Transverse colon (tissue), 4 donors: ENCODE results near the gene DCANP1. TPM values are rescaled to one million over a fixed set of nuclear protein-coding genes. Genes with fewer than 3 reads are reported as not detected.

Experiments used
- DNase-seq: peaks from one replicate; pipeline ENCODE4 v3.0.0-alpha.2; 2019
- H3K27ac ChIP-seq, 4 donors: fragments of 200-600 bp; sonication (generic); 2 replicates each; pipeline ENCODE4 v1.5.1; 2016 to 2018; ENCODE audit warnings: inconsistent platforms in 4 of 4
- H3K27me3 ChIP-seq: fragments of 200-600 bp; sonication (generic); 2 replicates; pipeline ENCODE4 v1.5.1; 2017; ENCODE audit warnings: inconsistent platforms
- H3K36me3 ChIP-seq, 4 donors: fragments of 200-600 bp; sonication (generic); 2 replicates each; pipeline ENCODE4 v1.5.1; 2017 to 2019; ENCODE audit warnings: inconsistent platforms in 4 of 4
- H3K4me1 ChIP-seq, 4 donors: fragments of 200-600 bp; sonication (generic); 2 replicates each; pipeline ENCODE4 v1.5.1; 2017 to 2020; ENCODE audit warnings: inconsistent platforms in 4 of 4
- H3K4me3 ChIP-seq, 4 donors: fragments of 200-600 bp; sonication (generic); 1 replicate in 1 of 4; 2 replicates in 3 of 4; pipeline versions ENCODE4 v1.5.1 to v1.6.1; 2017 to 2019; ENCODE audit warnings: inconsistent platforms in 4 of 4
- H3K9me3 ChIP-seq, 2 donors: fragments of 200-600 bp; sonication (generic); 2 replicates each; pipeline ENCODE4 v1.5.1; 2017 to 2019; ENCODE audit warnings: inconsistent platforms in 2 of 2
- EP300 ChIP-seq: sonication (generic); formaldehyde crosslinking; IDR thresholded peaks from one replicate; pipeline ENCODE4 v1.6.1; 2017; ENCODE audit warnings: antibody characterized with exemption, low read depth
- POLR2A ChIP-seq: fragments of 450-650 bp; IDR thresholded peaks from one replicate; pipeline ENCODE4 v1.6.1; 2016; ENCODE audit warnings: antibody characterized with exemption, mild to moderate bottlenecking, moderate library complexity
- POLR2AphosphoS5 ChIP-seq, 3 donors: sonication (generic); formaldehyde crosslinking; IDR thresholded peaks; one replicate each; pipeline ENCODE4 v1.6.1; 2016; ENCODE audit warnings: antibody characterized with exemption in 3 of 3
- WGBS, 2 donors: methylation state at CpG; one replicate each; pipeline ENCODE4 v1.1.5; 2018; ENCODE audit warnings: low coverage in 1 of 2; 5-methylcytosine and 5-hydroxymethylcytosine counted together
- in situ Hi-C, 4 donors: fragments of 200-750 bp; cut with MboI; loops; one replicate each; pipeline versions ENCODE4 v1.15.0 to v1.15.1; 2017; ENCODE audit warnings: low sequenced_read_pairs in 3 of 4, low pct_ligation_motif_present in 1 of 4, low pct_unique_long_range_greater_than_20kb in 1 of 4
- intact Hi-C: fragments of 100-400 bp; cut with DNase I; formaldehyde crosslinking; loops from one replicate; pipeline ENCODE4 v1.15.1; 2023; ENCODE audit warnings: low total_unique reads
- total RNA-seq, 4 donors: library from RNA; depleted of rRNA; stranded (reverse); fragments of >200 nt; gene quantifications; one replicate each; pipeline ENCODE4 v1.1.0, GENCODE V29; 2016
- TF ChIP-seq, protein P1 (sequence below), 5 experiments: fragments of 200-600 bp in 3 of 5; fragments of 450-650 bp in 2 of 5; sonication (generic) in 3 of 5; IDR thresholded peaks; 1 replicate in 2 of 5; 2 replicates in 3 of 5; pipeline ENCODE4 v1.5.1; 2016 to 2017; ENCODE audit warnings: antibody characterized with exemption in 5 of 5, inconsistent platforms in 3 of 5, mild to moderate bottlenecking in 2 of 5, moderate library complexity in 1 of 5

The DCANP1 gene
- total RNA-seq, 4 donors from 2014 or later: 0.95 TPM; not detected in 3

DNA sequence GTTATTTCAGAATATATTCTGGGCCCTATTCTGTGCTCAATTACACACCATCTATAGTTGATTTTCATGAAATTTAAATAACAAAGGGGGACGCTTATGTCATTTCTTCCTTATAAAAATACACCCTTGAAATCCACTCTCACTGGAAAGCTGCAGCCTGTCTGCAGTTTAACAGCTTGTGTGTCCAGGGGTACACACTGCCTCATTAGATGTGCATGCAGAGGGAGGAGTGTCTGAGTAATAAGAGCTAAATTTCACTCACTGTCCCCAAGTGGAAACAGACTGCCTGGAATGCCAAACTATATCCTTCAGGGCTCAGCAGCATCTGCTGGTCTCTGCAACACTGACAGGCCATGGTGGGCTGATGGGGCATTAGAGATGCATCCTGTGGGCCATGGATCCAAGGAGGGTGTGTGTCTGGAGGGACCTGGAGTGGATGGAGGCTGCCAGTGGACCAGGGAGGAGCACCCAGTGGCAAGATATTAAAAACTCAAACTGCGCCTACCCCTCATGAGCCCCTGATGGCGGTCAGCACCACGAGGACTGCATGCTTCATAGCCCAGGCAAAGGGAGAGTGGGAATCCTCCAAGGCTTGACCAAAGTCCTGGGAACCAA is 20.8 kb upstream of the DCANP1 start:
- in situ Hi-C loops (loop anchor here in 3 of 4 donors (5.0 to 25.0 kb wide), 3 partner anchors 84 to 369 kb away; partner anchors contain the start of gene SLC25A48 (in 2 of the 3)), intact Hi-C loops (loop anchor here (2.0 to 5.0 kb wide), 2 partner anchors 69 to 85 kb away; partner anchors contain the start of gene NEUROG1)
- Histone ChIP-seq H3K36me3 (no peaks in the 10 kb centered on the region), H3K27ac (no peak overlapping the region), H3K27me3 (peaks cover 73% of the 10 kb centered on the region), H3K4me3 (no peak overlapping the region), H3K9me3 (no peaks in the 10 kb centered on the region), H3K4me1 (peaks cover 0 to 9% (median 2%) of the 10 kb centered on the region in 4 donors)
- no peak for DNase-seq
- TF ChIP-seq POLR2AphosphoS5 (IDR thresholded peaks at IDR 0.05) (no peak), POLR2A (no peak)
- WGBS, 2 donors: 88 to 89% methylated on average over 1 to 4 of the region's 4 CpGs

DNA sequence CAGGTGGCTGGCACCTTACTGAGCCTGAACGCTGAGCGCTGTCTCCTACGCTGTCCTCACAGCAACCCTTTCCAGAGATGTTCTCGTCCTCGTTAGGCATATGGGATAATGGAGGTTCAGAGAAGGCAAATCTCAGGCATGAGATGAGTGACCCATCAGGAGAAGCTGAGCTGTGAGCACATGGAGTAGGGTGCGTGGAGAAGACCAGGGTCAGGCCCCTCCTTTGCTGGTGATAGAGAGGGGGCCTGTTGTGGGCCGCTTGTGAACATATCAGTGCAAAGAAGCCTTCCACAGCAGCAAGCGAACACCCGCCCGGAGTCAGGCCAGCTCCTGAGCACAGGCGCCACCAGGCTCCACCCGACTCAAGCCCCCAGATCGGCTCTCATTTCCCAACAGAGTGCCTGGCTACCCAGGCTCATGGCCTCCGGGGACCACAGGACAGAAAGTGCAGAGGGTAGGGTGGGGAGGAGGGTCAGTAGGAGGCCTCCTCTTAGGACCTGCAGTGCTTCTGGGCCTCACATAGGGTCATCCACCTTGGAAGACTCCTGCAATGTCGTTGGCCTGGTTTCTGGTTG is 20.0 kb upstream of the DCANP1 start:
- in situ Hi-C loops (loop anchor here in 3 of 4 donors (5.0 to 25.0 kb wide), 3 partner anchors 85 to 370 kb away; partner anchors contain the start of gene SLC25A48 (in 2 of the 3)), intact Hi-C loops (loop anchor here (2.0 to 5.0 kb wide), 2 partner anchors 70 to 86 kb away; partner anchors contain the start of gene NEUROG1)
- 86 to 100% methylated on average over 2 to 13 of the region's 15 CpGs for WGBS, 2 donors
- Histone ChIP-seq H3K36me3 (no peaks in the 10 kb centered on the region), H3K9me3 (no peaks in the 10 kb centered on the region), H3K4me1 (peaks cover 0 to 9% (median 2%) of the 10 kb centered on the region in 4 donors), H3K27ac (no peak overlapping the region), H3K27me3 (peaks cover 73% of the 10 kb centered on the region), H3K4me3 (no peak overlapping the region)
- no peak for DNase-seq
- TF ChIP-seq POLR2A (no peak), POLR2AphosphoS5 (IDR thresholded peaks at IDR 0.05) (no peak), EP300 (no peak)
- TF ChIP-seq, protein P1, sequence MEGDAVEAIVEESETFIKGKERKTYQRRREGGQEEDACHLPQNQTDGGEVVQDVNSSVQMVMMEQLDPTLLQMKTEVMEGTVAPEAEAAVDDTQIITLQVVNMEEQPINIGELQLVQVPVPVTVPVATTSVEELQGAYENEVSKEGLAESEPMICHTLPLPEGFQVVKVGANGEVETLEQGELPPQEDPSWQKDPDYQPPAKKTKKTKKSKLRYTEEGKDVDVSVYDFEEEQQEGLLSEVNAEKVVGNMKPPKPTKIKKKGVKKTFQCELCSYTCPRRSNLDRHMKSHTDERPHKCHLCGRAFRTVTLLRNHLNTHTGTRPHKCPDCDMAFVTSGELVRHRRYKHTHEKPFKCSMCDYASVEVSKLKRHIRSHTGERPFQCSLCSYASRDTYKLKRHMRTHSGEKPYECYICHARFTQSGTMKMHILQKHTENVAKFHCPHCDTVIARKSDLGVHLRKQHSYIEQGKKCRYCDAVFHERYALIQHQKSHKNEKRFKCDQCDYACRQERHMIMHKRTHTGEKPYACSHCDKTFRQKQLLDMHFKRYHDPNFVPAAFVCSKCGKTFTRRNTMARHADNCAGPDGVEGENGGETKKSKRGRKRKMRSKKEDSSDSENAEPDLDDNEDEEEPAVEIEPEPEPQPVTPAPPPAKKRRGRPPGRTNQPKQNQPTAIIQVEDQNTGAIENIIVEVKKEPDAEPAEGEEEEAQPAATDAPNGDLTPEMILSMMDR (IDR thresholded peaks at IDR 0.05): no peak

DNA sequence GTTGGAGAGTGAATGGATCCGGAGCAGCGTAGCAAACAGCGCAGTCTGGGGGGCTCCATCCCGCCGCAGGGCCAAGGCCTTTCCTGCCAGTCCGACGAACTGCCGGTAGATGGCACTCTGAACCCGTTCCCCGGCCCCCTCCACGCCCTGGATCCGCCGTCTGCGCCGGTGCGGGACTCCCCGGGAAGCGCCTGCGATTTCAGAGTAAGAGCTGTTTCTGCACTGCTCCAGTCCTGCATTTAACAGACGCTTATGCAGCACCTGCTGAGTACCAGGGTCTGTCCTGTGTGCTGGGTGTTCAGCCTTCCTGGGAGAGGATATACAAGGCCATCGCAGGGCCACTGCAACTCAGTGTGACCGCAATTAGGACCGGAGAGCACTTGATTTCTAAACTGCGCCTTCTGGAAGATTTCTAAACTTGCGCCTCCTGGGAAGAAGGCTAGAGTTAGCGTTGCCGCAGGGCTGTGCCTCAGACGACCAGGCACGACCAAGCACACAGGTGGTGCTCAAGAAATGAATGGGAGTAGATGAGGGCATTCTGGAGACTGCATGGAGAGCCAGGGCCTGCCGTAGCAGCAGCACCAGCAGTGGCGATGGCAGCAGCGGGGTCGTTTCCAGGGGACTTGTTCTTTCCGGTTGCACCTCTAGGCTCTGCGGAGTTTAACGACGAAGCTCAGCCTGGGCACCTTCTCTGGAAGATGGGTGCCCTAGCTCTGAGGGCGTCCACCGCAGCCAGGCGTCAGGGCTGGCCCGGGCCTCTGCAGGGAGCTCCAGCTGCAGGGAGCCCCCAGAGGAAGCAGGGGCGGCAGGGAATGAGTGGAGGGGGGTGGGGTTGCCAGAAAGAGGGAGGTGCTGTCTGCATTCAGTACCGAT is 19.3 kb upstream of the DCANP1 start:
- Histone ChIP-seq H3K9me3 (no peaks in the 10 kb centered on the region), H3K27me3 (peaks cover 69% of the 10 kb centered on the region), H3K4me3 (peak overlapping the region in 1 of 4 donors; percentile 27), H3K27ac (no peak overlapping the region), H3K4me1 (peaks cover 0 to 9% (median 2%) of the 10 kb centered on the region in 4 donors), H3K36me3 (no peaks in the 10 kb centered on the region)
- TF ChIP-seq POLR2AphosphoS5 (IDR thresholded peaks at IDR 0.05) (no peak), EP300 (no peak), POLR2A (no peak)
- TF ChIP-seq, protein P1 (IDR thresholded peaks at IDR 0.05): peak; percentile 60 to 83 (median 79)
- intact Hi-C loops: loop anchor here (2.0 to 5.0 kb wide), 2 partner anchors 71 to 86 kb away; partner anchors contain the start of gene NEUROG1
- WGBS, 2 donors: 23% methylated on average over 43 of the region's 43 CpGs; no CpG with 5 or more reads in 1 of the 2 donors
- in situ Hi-C loops: loop anchor here in 3 of 4 donors (5.0 to 25.0 kb wide), 3 partner anchors 86 to 371 kb away; partner anchors contain the start of gene SLC25A48 (in 2 of the 3)
- peak; percentile 73 for DNase-seq

DNA sequence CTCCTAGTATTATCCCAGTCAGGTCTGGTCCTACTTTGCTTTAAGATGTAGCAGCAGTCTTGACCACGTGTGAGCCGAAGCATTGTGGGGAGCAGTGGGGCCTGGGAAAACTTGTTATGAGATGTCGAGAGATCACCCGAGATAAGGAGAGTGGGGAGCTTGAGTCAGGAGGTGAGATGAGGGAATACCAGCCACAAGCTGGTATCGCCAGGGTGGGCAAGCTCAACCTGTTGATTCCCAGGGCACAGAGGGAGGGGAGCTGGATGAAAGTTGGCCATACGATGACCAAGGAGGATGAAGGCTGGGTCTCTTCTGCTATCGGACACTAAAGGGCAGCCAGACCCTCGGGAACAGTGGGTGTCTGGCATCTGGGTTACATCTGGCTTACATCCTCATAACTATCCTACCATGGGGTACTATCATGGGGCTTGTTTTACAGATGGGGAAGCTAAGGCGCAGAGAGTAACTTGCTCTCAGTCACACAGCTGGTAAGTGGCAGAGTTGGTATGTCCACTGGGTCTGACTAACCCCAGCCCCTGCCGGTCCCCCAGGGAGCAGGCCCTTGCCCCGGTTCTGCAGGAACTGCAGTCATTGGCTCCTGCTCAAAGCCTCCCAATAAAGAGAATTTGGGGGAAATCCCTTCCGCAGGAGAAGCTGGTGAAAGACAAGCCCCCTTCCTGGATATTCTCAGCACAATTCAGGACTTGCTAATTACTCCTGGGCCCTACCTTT is 18.4 kb upstream of the DCANP1 start:
- no peak for TF ChIP-seq POLR2A
- TF ChIP-seq POLR2AphosphoS5 (IDR thresholded peaks at IDR 0.05): no peak
- H3K4me3 ChIP-seq: no peak overlapping the region
- DNase-seq: no peak
- intact Hi-C loops (loop anchor here (2.0 to 5.0 kb wide), 2 partner anchors 72 to 87 kb away; partner anchors contain the start of gene NEUROG1), in situ Hi-C loops (loop anchor here in 3 of 4 donors (5.0 to 25.0 kb wide), 3 partner anchors 87 to 372 kb away; partner anchors contain the start of gene SLC25A48 (in 2 of the 3))
- no peaks in the 10 kb centered on the region for H3K9me3 ChIP-seq
- peaks cover 0 to 9% (median 2%) of the 10 kb centered on the region in 4 donors for H3K4me1 ChIP-seq
- 50 to 65% methylated on average over 3 to 12 of the region's 12 CpGs for WGBS, 2 donors
- peaks cover 62% of the 10 kb centered on the region for H3K27me3 ChIP-seq
- H3K27ac ChIP-seq: no peak overlapping the region
- H3K36me3 ChIP-seq: no peaks in the 10 kb centered on the region
